Bronchial epithelial cell (primary cell): ENCODE results near the gene KAT8. TPM values are rescaled to one million over a fixed set of nuclear protein-coding genes. Genes with fewer than 3 reads are reported as not detected.
"Not testable (repeated sequence)": the region's sequence is repeated elsewhere in the genome, so short reads cannot be mapped to it uniquely, and the experiment has no call there.

Source experiments
- DNase-seq: peaks from one replicate; pipeline ENCODE4 v3.0.0-alpha.2; 2010; ENCODE audit warnings: low read depth
- FAIRE-seq: peaks from 2 replicates; lab custom pipeline; 2011; peaks lifted over from hg19 to GRCh38; lab: Jason Lieb, UNC
- H3K27me3 ChIP-seq: 2 replicates; pipeline ENCODE4 v1.5.1; 2011; ENCODE audit warnings: low read length; ENCODE audit not compliant: control insufficient read depth, insufficient read depth
- H3K36me3 ChIP-seq: 2 replicates; pipeline ENCODE4 v1.5.1; 2011; ENCODE audit warnings: low read length; ENCODE audit not compliant: control insufficient read depth, insufficient read depth
- H3K4me3 ChIP-seq: 2 replicates; pipeline ENCODE4 v1.5.1; 2011; ENCODE audit warnings: mild to moderate bottlenecking, low read depth, low read length, control low read depth
- CTCF ChIP-seq: IDR thresholded peaks from 2 replicates; pipeline ENCODE4 v1.5.1; 2011; ENCODE audit warnings: mild to moderate bottlenecking, moderate library complexity, low read length, control low read depth, inconsistent platforms; ENCODE audit not compliant: insufficient read depth, severe bottlenecking
- total RNA-seq: library from RNA; depleted of rRNA; stranded (reverse); fragments of >200 nt; gene quantifications from 2 replicates; pipeline ENCODE4 v1.2.1, GENCODE V29; 2014

KAT8 gene
- total RNA-seq, 1 donor from 2014 or later, result 54.5 TPM

GRCh38 chr16:31134091-31134571 is 16.7 kb downstream of the KAT8 start:
- H3K4me3 ChIP-seq, result peak overlapping the region; percentile 79
- no peak for TF ChIP-seq CTCF
- FAIRE-seq (no peak), DNase-seq (peak; percentile 61)
- no peaks in the 10 kb centered on the region for H3K27me3 ChIP-seq
- H3K36me3 ChIP-seq, result peaks cover 18% of the 10 kb centered on the region

GRCh38 chr16:31134625-31135534 is 17.4 kb downstream of the KAT8 start:
- DNase-seq (peak; percentile 52), FAIRE-seq (no peak)
- H3K4me3 ChIP-seq, result peak overlapping the region; percentile 79
- H3K36me3 ChIP-seq, result peaks cover 18% of the 10 kb centered on the region
- peak; percentile 10 for TF ChIP-seq CTCF
- H3K27me3 ChIP-seq, result no peaks in the 10 kb centered on the region

- H3K27me3 ChIP-seq, result no peaks in the 10 kb centered on the region
- peak; percentile 71 for DNase-seq
- H3K36me3 ChIP-seq, result peaks cover 18% of the 10 kb centered on the region
- no peak for TF ChIP-seq CTCF
- FAIRE-seq, result no peak
- peak within 1 kb of the TSS; percentile 79 for H3K4me3 ChIP-seq
Measured at GRCh38 chr16:31135535-31136286, 18.2 kb downstream of the KAT8 start, which contains the start of gene PRSS8. PRSS8 (minus strand) TSS chr16:31135727; CDS start chr16:31135498, 229 bp downstream.

GRCh38 chr16:31136287-31136662 is 18.8 kb downstream of the KAT8 start:
- Histone ChIP-seq H3K4me3 (no peak overlapping the region), H3K36me3 (peaks cover 18% of the 10 kb centered on the region), H3K27me3 (no peaks in the 10 kb centered on the region)
- DNase-seq (no peak), FAIRE-seq (no peak)
- TF ChIP-seq CTCF, result no peak

GRCh38 chr16:31136822-31137499 is 19.5 kb downstream of the KAT8 start:
- FAIRE-seq, DNase-seq, H3K27me3 ChIP-seq, H3K4me3 ChIP-seq: not testable (repeated sequence)
- peaks cover 13% of the 10 kb centered on the region for H3K36me3 ChIP-seq
